GM18520 (cell line): Measurements from ENCODE around the gene CD274.
"Not testable (repeated sequence)": the region's sequence is repeated elsewhere in the genome, so short reads cannot be mapped to it uniquely, and the experiment has no call there.

Source experiments
- ATAC-seq: cut with Tn5 transposase; IDR thresholded peaks from one replicate; pipeline ENCODE4 v1.9.1; 2021; ENCODE audit not compliant: unreplicated experiment

CD274 gene

GRCh38 chr9:5460157-5460556, 9.8 kb downstream of the CD274 start:
- no peak for ATAC-seq

GRCh38 chr9:5464831-5465330, 14.5 kb downstream of the CD274 start:
- ATAC-seq: not testable (repeated sequence)

GRCh38 chr9:5466005-5466404, 15.7 kb downstream of the CD274 start:
- no peak for ATAC-seq

GRCh38 chr9:5466766-5467165, 16.4 kb downstream of the CD274 start:
- ATAC-seq: no peak

GRCh38 chr9:5468850-5469249, 18.5 kb downstream of the CD274 start:
- ATAC-seq: no peak

- no peak for ATAC-seq
Measured at GRCh38 chr9:5470122-5470521, 19.8 kb downstream of the CD274 start.

- ATAC-seq: no peak
Measured at GRCh38 chr9:5470816-5471215, 20.5 kb downstream of the CD274 start.

GRCh38 chr9:5475611-5476010, 25.3 kb downstream of the CD274 start:
- ATAC-seq: not testable (repeated sequence)

GRCh38 chr9:5478206-5478605, 27.9 kb downstream of the CD274 start:
- peak; percentile 56 for ATAC-seq

- ATAC-seq: peak; percentile 44
Measured at GRCh38 chr9:5479994-5480694, 29.8 kb downstream of the CD274 start.

- no peak for ATAC-seq
Measured at GRCh38 chr9:5480919-5481318, 30.6 kb downstream of the CD274 start.

GRCh38 chr9:5481322-5482040, 31.1 kb downstream of the CD274 start:
- no peak for ATAC-seq

- ATAC-seq: no peak
Measured at GRCh38 chr9:5482194-5482593, 31.9 kb downstream of the CD274 start.

GRCh38 chr9:5483306-5483705, 33.0 kb downstream of the CD274 start:
- ATAC-seq: no peak

GRCh38 chr9:5485378-5486085, 35.2 kb downstream of the CD274 start:
- no peak for ATAC-seq

- ATAC-seq: no peak
Measured at GRCh38 chr9:5486988-5487387, 36.6 kb downstream of the CD274 start.

- ATAC-seq: no peak
Measured at GRCh38 chr9:5488221-5489008, 38.1 kb downstream of the CD274 start.

GRCh38 chr9:5489630-5490490, 39.5 kb downstream of the CD274 start:
- no peak for ATAC-seq

GRCh38 chr9:5492965-5493678, 42.8 kb downstream of the CD274 start:
- ATAC-seq: no peak
